Measurements from ENCODE around the gene NTMT2.

NTMT2 gene

GRCh38 chr1:170209125-170209524 is 63.4 kb downstream of the NTMT2 start:
- H3K9me3 ChIP-seq (ENCODE audit: control insufficient read depth in 2 of 2, low read length in 2 of 2): peaks cover 0 to 2% of the 10 kb centered on the region in 2 donors
- H3K36me3 ChIP-seq (ENCODE audit: control insufficient read depth in 2 of 2, insufficient read depth in 2 of 2, low read length in 2 of 2): no peaks in the 10 kb centered on the region

GRCh38 chr1:170210142-170210541 is 64.4 kb downstream of the NTMT2 start:
- Histone ChIP-seq H3K4me3 (ENCODE audit: low read length in 2 of 2) (no peak overlapping the region), H3K9ac (ENCODE audit: low read length in 2 of 2) (no peak overlapping the region), H3K4me1 (ENCODE audit: control insufficient read depth, insufficient read depth, low read length) (no peaks in the 10 kb centered on the region), H3K27ac (ENCODE audit: low read length) (no peak overlapping the region), H3K27me3 (ENCODE audit: control insufficient read depth in 1 of 2, insufficient read depth in 2 of 2, low read length in 2 of 2) (no peaks in the 10 kb centered on the region), H3K9me3 (ENCODE audit: control insufficient read depth in 2 of 2, low read length in 2 of 2) (peaks cover 0 to 2% of the 10 kb centered on the region in 2 donors), H3K36me3 (ENCODE audit: control insufficient read depth in 2 of 2, insufficient read depth in 2 of 2, low read length in 2 of 2) (no peaks in the 10 kb centered on the region)

More at GRCh38 chr1:170209125-170209524, 63.4 kb downstream of the NTMT2 start:
- Histone ChIP-seq H3K27ac (ENCODE audit: low read length) (no peak overlapping the region), H3K4me3 (ENCODE audit: low read length in 2 of 2) (no peak overlapping the region), H3K9ac (ENCODE audit: low read length in 2 of 2) (no peak overlapping the region), H3K4me1 (ENCODE audit: control insufficient read depth, insufficient read depth, low read length) (no peaks in the 10 kb centered on the region), H3K27me3 (ENCODE audit: control insufficient read depth in 1 of 2, insufficient read depth in 2 of 2, low read length in 2 of 2) (no peaks in the 10 kb centered on the region)

- no peak overlapping the region for H3K9ac ChIP-seq (ENCODE audit: low read length in 2 of 2)
- H3K27me3 ChIP-seq (ENCODE audit: control insufficient read depth in 1 of 2, insufficient read depth in 2 of 2, low read length in 2 of 2): no peaks in the 10 kb centered on the region
- H3K4me3 ChIP-seq (ENCODE audit: low read length in 2 of 2): no peak overlapping the region
- no peaks in the 10 kb centered on the region for H3K36me3 ChIP-seq (ENCODE audit: control insufficient read depth in 2 of 2, insufficient read depth in 2 of 2, low read length in 2 of 2)
- H3K9me3 ChIP-seq (ENCODE audit: control insufficient read depth in 2 of 2, low read length in 2 of 2): peaks cover 0 to 2% of the 10 kb centered on the region in 2 donors
- H3K4me1 ChIP-seq (ENCODE audit: control insufficient read depth, insufficient read depth, low read length): no peaks in the 10 kb centered on the region
- no peak overlapping the region for H3K27ac ChIP-seq (ENCODE audit: low read length)
These were observed 67.8 kb downstream of the NTMT2 start for GRCh38 chr1:170213596-170213995.

GRCh38 chr1:170214117-170215032 is 68.6 kb downstream of the NTMT2 start:
- H3K9me3 ChIP-seq (ENCODE audit: control insufficient read depth in 2 of 2, low read length in 2 of 2): peaks cover 0 to 2% of the 10 kb centered on the region in 2 donors
- H3K36me3 ChIP-seq (ENCODE audit: control insufficient read depth in 2 of 2, insufficient read depth in 2 of 2, low read length in 2 of 2): no peaks in the 10 kb centered on the region
- H3K27me3 ChIP-seq (ENCODE audit: control insufficient read depth in 1 of 2, insufficient read depth in 2 of 2, low read length in 2 of 2): no peaks in the 10 kb centered on the region
- H3K9ac ChIP-seq (ENCODE audit: low read length in 2 of 2): no peak overlapping the region
- H3K4me1 ChIP-seq (ENCODE audit: control insufficient read depth, insufficient read depth, low read length): no peaks in the 10 kb centered on the region
- H3K27ac ChIP-seq (ENCODE audit: low read length): no peak overlapping the region
- no peak overlapping the region for H3K4me3 ChIP-seq (ENCODE audit: low read length in 2 of 2)

- Histone ChIP-seq H3K4me1 (ENCODE audit: control insufficient read depth, insufficient read depth, low read length) (no peaks in the 10 kb centered on the region), H3K27me3 (ENCODE audit: control insufficient read depth in 1 of 2, insufficient read depth in 2 of 2, low read length in 2 of 2) (no peaks in the 10 kb centered on the region), H3K9ac (ENCODE audit: low read length in 2 of 2) (no peak overlapping the region), H3K36me3 (ENCODE audit: control insufficient read depth in 2 of 2, insufficient read depth in 2 of 2, low read length in 2 of 2) (no peaks in the 10 kb centered on the region), H3K9me3 (ENCODE audit: control insufficient read depth in 2 of 2, low read length in 2 of 2) (peaks cover 0 to 2% of the 10 kb centered on the region in 2 donors), H3K27ac (ENCODE audit: low read length) (no peak overlapping the region), H3K4me3 (ENCODE audit: low read length in 2 of 2) (no peak overlapping the region)
These were observed 69.5 kb downstream of the NTMT2 start for GRCh38 chr1:170215072-170215885.

GRCh38 chr1:170217517-170218256 is 71.9 kb downstream of the NTMT2 start:
- Histone ChIP-seq H3K27ac (ENCODE audit: low read length) (no peak overlapping the region), H3K27me3 (ENCODE audit: control insufficient read depth in 1 of 2, insufficient read depth in 2 of 2, low read length in 2 of 2) (no peaks in the 10 kb centered on the region), H3K9me3 (ENCODE audit: control insufficient read depth in 2 of 2, low read length in 2 of 2) (no peaks in the 10 kb centered on the region), H3K9ac (ENCODE audit: low read length in 2 of 2) (no peak overlapping the region), H3K4me3 (ENCODE audit: low read length in 2 of 2) (no peak overlapping the region), H3K36me3 (ENCODE audit: control insufficient read depth in 2 of 2, insufficient read depth in 2 of 2, low read length in 2 of 2) (no peaks in the 10 kb centered on the region), H3K4me1 (ENCODE audit: control insufficient read depth, insufficient read depth, low read length) (no peaks in the 10 kb centered on the region)

GRCh38 chr1:170218257-170218650 is 72.5 kb downstream of the NTMT2 start:
- Histone ChIP-seq H3K27me3 (ENCODE audit: control insufficient read depth in 1 of 2, insufficient read depth in 2 of 2, low read length in 2 of 2) (no peaks in the 10 kb centered on the region), H3K9ac (ENCODE audit: low read length in 2 of 2) (no peak overlapping the region), H3K4me1 (ENCODE audit: control insufficient read depth, insufficient read depth, low read length) (no peaks in the 10 kb centered on the region), H3K9me3 (ENCODE audit: control insufficient read depth in 2 of 2, low read length in 2 of 2) (no peaks in the 10 kb centered on the region), H3K27ac (ENCODE audit: low read length) (no peak overlapping the region), H3K36me3 (ENCODE audit: control insufficient read depth in 2 of 2, insufficient read depth in 2 of 2, low read length in 2 of 2) (no peaks in the 10 kb centered on the region), H3K4me3 (ENCODE audit: low read length in 2 of 2) (no peak overlapping the region)

Data from stomach smooth muscle (tissue), 2 donors.